Activated CD8-positive, alpha-beta memory T cell treated with anti-CD3 and anti-CD28 coated beads for 24 hours (primary cell): ENCODE measurements around the gene IL17RE.
A peak's percentile ranks its signal among the peaks of the same experiment; 100 is the strongest.

Experiments
- DNase-seq: peaks from one replicate; pipeline ENCODE4 v3.0.0-alpha.2; 2020

IL17RE gene

DNA sequence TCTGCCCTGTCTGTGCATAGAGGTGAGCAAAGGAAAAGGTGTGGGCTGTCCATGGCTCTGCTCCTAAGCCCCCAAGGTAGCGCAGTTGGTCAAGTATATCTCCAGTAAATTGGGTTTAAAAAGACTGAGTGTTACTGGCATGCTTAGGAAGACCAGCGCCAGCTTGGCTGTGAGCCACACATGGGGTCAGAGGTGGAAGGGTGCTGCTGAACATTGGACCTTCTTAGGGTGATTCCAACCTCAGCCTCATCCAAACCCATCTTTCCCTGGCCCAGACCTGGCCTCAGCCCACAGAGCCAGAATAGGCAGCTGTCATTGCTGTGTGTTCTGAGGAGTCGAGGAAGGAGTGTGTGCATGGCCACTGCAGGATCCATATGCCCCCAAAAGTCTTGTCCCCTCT lies 5.6 kb downstream of the IL17RE start:
- DNase-seq, result no peak

DNA sequence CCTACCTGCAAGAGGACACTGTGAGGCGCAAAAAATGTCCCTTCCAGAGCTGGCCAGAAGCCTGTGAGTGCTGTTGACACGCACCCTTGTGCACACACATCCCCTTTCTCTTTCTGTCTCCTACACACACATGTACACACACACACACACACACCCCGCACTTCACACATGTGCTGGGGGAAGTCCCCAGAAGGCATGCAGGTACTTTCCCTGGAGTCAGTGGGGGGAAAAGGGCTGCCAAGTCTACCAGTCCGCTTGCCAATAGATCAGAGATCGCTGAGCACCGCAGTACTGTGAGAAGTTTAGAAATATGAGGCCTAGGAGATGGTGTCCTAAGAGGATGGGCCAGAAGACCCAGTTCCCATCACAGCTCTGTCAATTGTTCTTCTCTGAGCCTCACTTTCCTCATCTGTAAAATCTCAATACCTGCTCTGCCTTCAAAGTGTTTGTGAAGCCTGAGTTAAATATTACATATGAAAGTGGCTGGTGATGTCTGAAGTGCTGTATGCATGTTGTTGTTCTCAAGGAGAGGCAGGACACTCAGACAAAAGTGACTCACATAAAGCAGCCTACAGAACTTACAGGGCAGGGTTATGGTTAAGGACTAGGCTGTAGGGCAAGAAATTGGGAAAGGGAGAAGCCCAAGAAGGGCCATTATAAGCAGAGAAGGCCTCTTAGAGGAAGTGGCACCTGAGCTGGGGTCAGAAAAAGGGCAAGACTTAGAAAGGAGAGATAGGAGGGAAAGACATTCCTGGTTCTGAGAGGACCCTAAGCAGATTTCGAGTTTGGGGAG lies 6.8 kb downstream of the IL17RE start:
- no peak for DNase-seq

- no peak for DNase-seq
These were observed 9.2 kb downstream of the IL17RE start for GRCh38 chr3:9911863-9912262.

DNA sequence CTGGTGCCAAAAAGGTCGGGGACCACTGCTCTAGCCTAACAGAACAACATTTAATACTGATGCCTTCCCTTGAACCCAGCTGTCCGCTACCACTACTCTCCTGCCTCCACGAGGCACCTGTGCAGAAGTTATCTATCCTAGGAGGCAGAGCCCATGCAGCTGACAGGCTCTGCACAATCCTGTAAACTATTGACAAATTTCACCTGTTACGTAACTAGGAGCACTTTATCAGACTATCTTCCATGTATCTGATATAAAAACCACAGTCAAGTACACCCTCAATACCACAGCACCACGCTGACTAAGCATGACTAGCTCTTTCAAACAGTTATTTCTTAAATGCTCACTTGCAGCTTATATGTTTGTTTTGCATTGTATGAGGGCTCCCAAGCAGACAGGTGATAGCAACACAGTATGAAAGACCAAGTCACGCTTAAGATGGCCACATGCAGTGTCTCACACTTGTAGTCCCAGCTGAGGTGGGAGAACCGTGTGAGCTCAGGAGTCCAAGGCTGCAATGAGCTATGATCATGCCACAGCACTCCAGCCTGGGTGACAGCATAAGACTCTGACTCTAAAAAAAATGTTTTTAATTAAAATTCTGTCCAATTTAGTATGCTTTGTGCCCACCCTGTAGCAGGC lies 9.8 kb downstream of the IL17RE start:
- no peak for DNase-seq

DNA sequence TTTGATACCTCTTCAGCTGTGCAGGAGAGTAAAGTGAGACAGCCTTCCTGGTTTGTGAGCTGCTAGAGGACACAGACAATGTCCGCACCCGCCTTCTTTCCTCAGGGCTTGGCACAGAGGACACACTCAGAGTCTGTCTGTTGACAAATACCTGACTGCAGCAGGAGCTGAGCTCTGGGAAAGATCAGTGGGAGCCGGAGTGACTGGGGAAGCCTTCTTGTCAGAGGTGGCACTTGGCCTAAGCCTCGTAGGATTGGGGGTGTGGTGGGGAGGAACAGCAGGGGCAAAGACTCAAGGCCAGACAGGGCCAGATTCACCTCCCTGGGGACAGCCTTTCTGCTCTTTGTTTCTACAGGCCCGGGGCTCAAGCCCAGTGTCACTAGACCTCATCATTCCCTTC lies 11.0 kb downstream of the IL17RE start:
- DNase-seq, result no peak

- DNase-seq, result no peak
These were observed 11.4 kb downstream of the IL17RE start for GRCh38 chr3:9914011-9914410.

DNA sequence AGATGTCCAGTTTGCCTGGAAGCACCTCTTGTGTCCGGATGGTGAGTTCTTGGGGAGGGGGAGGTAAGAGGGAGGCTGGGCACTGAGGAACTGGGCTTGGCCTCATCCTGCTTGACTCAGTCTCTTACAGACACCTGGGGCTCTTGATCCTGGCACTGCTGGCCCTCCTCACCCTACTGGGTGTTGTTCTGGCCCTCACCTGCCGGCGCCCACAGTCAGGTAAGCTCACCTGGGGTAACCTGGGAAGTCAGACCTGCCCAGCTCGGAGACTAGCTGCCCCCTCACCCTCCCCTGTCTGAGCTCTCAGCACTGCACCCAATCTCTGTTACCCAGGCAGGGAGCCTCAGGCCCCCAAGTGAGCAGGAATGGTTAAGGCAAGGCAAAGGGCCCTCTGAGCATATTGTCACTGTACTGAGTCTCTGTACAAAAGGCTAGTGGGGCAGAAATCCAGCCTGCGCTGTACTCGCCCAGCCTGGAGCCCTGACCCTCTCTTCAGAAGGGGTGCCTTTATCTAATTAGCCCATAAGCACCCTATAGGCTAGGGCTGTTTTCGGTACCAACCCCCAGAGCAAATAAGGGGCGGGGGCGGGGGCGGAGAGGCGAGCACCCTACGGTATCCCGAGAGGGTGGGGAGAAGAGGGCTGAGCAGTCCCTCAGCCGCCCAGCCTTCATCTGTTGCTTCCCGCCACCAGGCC lies 12.1 kb downstream of the IL17RE start:
- DNase-seq, result no peak

- peak; percentile 77 for DNase-seq
These were observed 12.8 kb downstream of the IL17RE start for GRCh38 chr3:9915254-9916141.

DNA sequence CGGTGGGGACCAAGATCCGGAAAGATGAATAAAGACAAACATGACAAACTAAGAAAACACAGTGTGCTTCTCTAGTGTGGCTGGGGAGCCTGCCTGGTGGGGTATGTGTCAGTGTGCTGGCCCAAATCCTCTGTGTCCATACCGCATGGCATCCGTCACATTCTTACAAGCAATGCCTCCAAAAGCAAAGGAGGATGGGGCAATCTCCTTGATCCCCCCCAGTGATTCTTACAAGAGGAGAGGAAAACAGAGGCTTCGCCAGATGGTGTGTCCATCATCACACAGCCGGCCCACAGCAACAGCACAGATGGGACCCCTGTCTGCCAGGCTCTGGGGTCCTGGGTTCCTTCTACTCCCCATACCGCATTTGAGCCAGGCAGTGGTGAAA lies 13.7 kb downstream of the IL17RE start:
- no peak for DNase-seq

- peak; percentile 73 for DNase-seq
These were observed 14.4 kb downstream of the IL17RE start, which contains the start of gene IL17RC for GRCh38 chr3:9916734-9917680. Gene IL17RC (plus strand): TSS chr3:9917098. CDS start chr3:9917316, 218 bp downstream.

DNA sequence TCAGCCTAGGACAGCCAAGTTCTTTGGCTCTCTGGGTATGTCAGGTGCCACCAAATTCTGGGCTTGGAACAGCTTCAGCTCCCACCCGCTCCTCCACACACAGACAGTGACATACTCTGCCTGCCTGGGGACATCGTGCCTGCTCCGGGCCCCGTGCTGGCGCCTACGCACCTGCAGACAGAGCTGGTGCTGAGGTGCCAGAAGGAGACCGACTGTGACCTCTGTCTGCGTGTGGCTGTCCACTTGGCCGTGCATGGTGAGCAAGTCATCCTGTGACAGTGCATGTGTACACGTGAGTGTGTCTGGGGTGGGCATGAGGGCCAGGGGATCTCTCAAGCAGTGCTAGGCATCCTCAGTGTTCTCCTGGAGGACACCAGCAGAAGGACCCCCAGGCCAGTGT lies 15.2 kb downstream of the IL17RE start:
- DNase-seq, result no peak

- DNase-seq, result no peak
These were observed 15.8 kb downstream of the IL17RE start for GRCh38 chr3:9918261-9919038.

DNA sequence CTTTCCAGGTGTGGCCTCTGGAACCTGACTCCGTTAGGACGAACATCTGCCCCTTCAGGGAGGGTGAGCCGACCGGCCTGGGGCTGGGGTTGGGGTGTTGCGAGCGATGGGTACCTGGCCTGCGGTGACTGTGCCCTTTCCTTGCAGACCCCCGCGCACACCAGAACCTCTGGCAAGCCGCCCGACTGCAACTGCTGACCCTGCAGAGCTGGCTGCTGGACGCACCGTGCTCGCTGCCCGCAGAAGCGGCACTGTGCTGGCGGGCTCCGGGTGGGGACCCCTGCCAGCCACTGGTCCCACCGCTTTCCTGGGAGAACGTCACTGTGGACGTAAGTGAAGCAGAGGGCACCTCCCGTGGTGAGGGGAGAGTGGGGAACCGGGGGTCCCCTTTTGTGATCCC lies 25.5 kb downstream of the IL17RE start:
- no peak for DNase-seq

GRCh38 chr3:9930804-9931418 lies 28.3 kb downstream of the IL17RE start:
- DNase-seq, result no peak

DNA sequence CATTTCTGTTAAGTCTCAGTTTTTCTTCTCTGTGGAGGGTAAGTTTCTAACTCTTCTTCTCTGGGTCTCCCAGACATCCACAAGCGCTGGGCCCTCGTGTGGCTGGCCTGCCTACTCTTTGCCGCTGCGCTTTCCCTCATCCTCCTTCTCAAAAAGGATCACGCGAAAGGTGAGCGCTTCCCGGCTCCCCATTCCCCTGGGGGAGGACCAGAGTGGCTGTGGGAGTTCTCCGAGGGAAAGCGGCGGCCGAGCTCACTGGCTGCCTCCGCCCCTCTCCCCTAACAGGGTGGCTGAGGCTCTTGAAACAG lies 29.8 kb downstream of the IL17RE start:
- no peak for DNase-seq

- peak; percentile 94 for DNase-seq
These were observed 30.4 kb downstream of the IL17RE start for GRCh38 chr3:9932843-9933560.

GRCh38 chr3:9933561-9934234 lies 31.1 kb downstream of the IL17RE start, which contains the start of gene CRELD1:
Gene CRELD1 (plus strand): TSS chr3:9933834. CDS start chr3:9934439, 605 bp downstream.
- DNase-seq, result peak; percentile 98

DNA sequence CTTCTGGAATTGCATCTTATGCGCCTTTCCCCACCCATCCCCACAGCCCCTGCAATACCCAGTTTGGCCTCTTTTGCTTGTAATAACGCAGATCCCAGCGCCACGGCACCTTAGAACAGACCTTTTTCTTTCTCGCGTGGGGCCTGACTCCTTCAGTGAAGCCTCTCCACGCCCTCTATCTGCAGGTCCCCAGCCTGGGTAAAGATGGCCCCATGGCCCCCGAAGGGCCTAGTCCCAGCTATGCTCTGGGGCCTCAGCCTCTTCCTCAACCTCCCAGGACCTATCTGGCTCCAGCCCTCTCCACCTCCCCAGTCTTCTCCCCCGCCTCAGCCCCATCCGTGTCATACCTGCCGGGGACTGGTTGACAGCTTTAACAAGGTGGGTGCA lies 31.6 kb downstream of the IL17RE start:
- DNase-seq, result no peak

GRCh38 chr3:9934993-9935392 lies 32.3 kb downstream of the IL17RE start:
- DNase-seq, result no peak
